ENCODE measurements around the gene ADD3. TPM values are rescaled to one million over a fixed set of nuclear protein-coding genes. Genes with fewer than 3 reads are reported as not detected.
"Not testable (repeated sequence)": the region's sequence is repeated elsewhere in the genome, so short reads cannot be mapped to it uniquely, and the experiment has no call there.

The ADD3 gene
- total RNA-seq, 2 experiments from 2014 or later, result 85.2 to 85.8 TPM

GRCh38 chr10:110105873-110106272 is 98.1 kb downstream of the ADD3 start:
- peaks cover 9% of the 10 kb centered on the region for H3K36me3 Mint-ChIP-seq (ENCODE audit: low read depth)
- H3K4me1 Mint-ChIP-seq (ENCODE audit: low read depth), result peaks cover 74% of the 10 kb centered on the region
- intact Hi-C loops (cut with micrococcal nuclease), result no loop called here
- no peaks in the 10 kb centered on the region for H3K9me3 Mint-ChIP-seq
- no peak overlapping the region for H3K27ac Mint-ChIP-seq
- no peak overlapping the region for H3K4me3 Mint-ChIP-seq
- CTCF ChIA-PET, result interaction anchor here (0.7 to 1.2 kb wide), 3 partner anchors 12 to 223 kb away, joined by 3 to 5 read pairs (median 4); no protein-coding TSS in a partner anchor
- DNase-seq, result no peak
- no peaks in the 10 kb centered on the region for H3K27me3 Mint-ChIP-seq (ENCODE audit: low read depth)

GRCh38 chr10:110107430-110107829 is 99.6 kb downstream of the ADD3 start:
- CTCF ChIA-PET, result interaction anchor here (1.2 to 2.8 kb wide), 3 partner anchors 10 to 223 kb away, joined by 4 to 11 read pairs (median 4); no protein-coding TSS in a partner anchor
- Mint-ChIP-seq H3K27ac (no peak overlapping the region), H3K4me3 (no peak overlapping the region), H3K36me3 (ENCODE audit: low read depth) (peaks cover 9% of the 10 kb centered on the region), H3K27me3 (ENCODE audit: low read depth) (no peaks in the 10 kb centered on the region), H3K4me1 (ENCODE audit: low read depth) (peaks cover 59% of the 10 kb centered on the region), H3K9me3 (no peaks in the 10 kb centered on the region)
- DNase-seq, result no peak
- intact Hi-C loops (cut with micrococcal nuclease), result no loop called here

GRCh38 chr10:110107887-110108286 is 100.1 kb downstream of the ADD3 start:
- intact Hi-C loops (cut with micrococcal nuclease), result no loop called here
- H3K36me3 Mint-ChIP-seq (ENCODE audit: low read depth), result peaks cover 9% of the 10 kb centered on the region
- H3K4me1 Mint-ChIP-seq (ENCODE audit: low read depth), result peaks cover 56% of the 10 kb centered on the region
- no peaks in the 10 kb centered on the region for H3K27me3 Mint-ChIP-seq (ENCODE audit: low read depth)
- no peaks in the 10 kb centered on the region for H3K9me3 Mint-ChIP-seq
- no peak overlapping the region for H3K27ac Mint-ChIP-seq
- CTCF ChIA-PET, result interaction anchor here (0.5 to 2.8 kb wide), 4 partner anchors 10 to 224 kb away, joined by 3 to 11 read pairs (median 4); no protein-coding TSS in a partner anchor
- H3K4me3 Mint-ChIP-seq, result no peak overlapping the region
- DNase-seq, result no peak

GRCh38 chr10:110109511-110109910 is 101.7 kb downstream of the ADD3 start:
- peaks cover 16% of the 10 kb centered on the region for H3K36me3 Mint-ChIP-seq (ENCODE audit: low read depth)
- H3K9me3 Mint-ChIP-seq, result no peaks in the 10 kb centered on the region
- DNase-seq, result no peak
- peaks cover 40% of the 10 kb centered on the region for H3K4me1 Mint-ChIP-seq (ENCODE audit: low read depth)
- H3K27me3 Mint-ChIP-seq (ENCODE audit: low read depth), result no peaks in the 10 kb centered on the region
- intact Hi-C loops (cut with micrococcal nuclease), result no loop called here
- CTCF ChIA-PET, result interaction anchor here (1.1 to 2.8 kb wide), 5 partner anchors 8 to 171 kb away, joined by 3 to 11 read pairs (median 3); no protein-coding TSS in a partner anchor
- no peak overlapping the region for H3K27ac Mint-ChIP-seq
- H3K4me3 Mint-ChIP-seq, result no peak overlapping the region

- Mint-ChIP-seq H3K36me3 (ENCODE audit: low read depth) (peaks cover 19% of the 10 kb centered on the region), H3K4me3 (no peak overlapping the region), H3K4me1 (ENCODE audit: low read depth) (peaks cover 38% of the 10 kb centered on the region), H3K27me3 (ENCODE audit: low read depth) (no peaks in the 10 kb centered on the region), H3K9me3 (no peaks in the 10 kb centered on the region), H3K27ac (peak overlapping the region; percentile 74)
- DNase-seq, result peak; percentile 33
- CTCF ChIA-PET, result interaction anchor here (0.6 to 1.2 kb wide), 4 partner anchors 46 to 226 kb away, joined by 3 read pairs; no protein-coding TSS in a partner anchor
- intact Hi-C loops (cut with micrococcal nuclease), result loop anchor here (1.0 kb wide), 1 partner anchor 9 kb away; no protein-coding TSS in a partner anchor
Measured at GRCh38 chr10:110110338-110110737, 102.6 kb downstream of the ADD3 start.

- no peak for DNase-seq
- Mint-ChIP-seq H3K4me3 (no peak overlapping the region), H3K27me3 (ENCODE audit: low read depth) (no peaks in the 10 kb centered on the region), H3K36me3 (ENCODE audit: low read depth) (peaks cover 25% of the 10 kb centered on the region), H3K27ac (no peak overlapping the region), H3K9me3 (no peaks in the 10 kb centered on the region), H3K4me1 (ENCODE audit: low read depth) (peaks cover 19% of the 10 kb centered on the region)
- CTCF ChIA-PET, result interaction anchor here (0.6 kb wide), 1 partner anchor 35 kb away, joined by 3 read pairs; no protein-coding TSS in a partner anchor
- intact Hi-C loops (cut with micrococcal nuclease), result no loop called here
Measured at GRCh38 chr10:110113670-110114337, 106.0 kb downstream of the ADD3 start.

GRCh38 chr10:110114668-110115067 is 106.9 kb downstream of the ADD3 start:
- Mint-ChIP-seq H3K4me1 (ENCODE audit: low read depth) (peaks cover 17% of the 10 kb centered on the region), H3K36me3 (ENCODE audit: low read depth) (peaks cover 32% of the 10 kb centered on the region)
- DNase-seq; H3K9me3 Mint-ChIP-seq; H3K27ac Mint-ChIP-seq; CTCF ChIA-PET; intact Hi-C loops (cut with micrococcal nuclease); H3K4me3 Mint-ChIP-seq; H3K27me3 Mint-ChIP-seq (ENCODE audit: low read depth): not testable (repeated sequence)

- intact Hi-C loops (cut with micrococcal nuclease), result loop anchor here (2.0 kb wide), 1 partner anchor 15 kb away; no protein-coding TSS in a partner anchor
- DNase-seq, result no peak
- Mint-ChIP-seq H3K27ac (no peak overlapping the region), H3K27me3 (ENCODE audit: low read depth) (no peaks in the 10 kb centered on the region), H3K4me1 (ENCODE audit: low read depth) (peaks cover 8% of the 10 kb centered on the region), H3K9me3 (no peaks in the 10 kb centered on the region), H3K4me3 (no peak overlapping the region), H3K36me3 (ENCODE audit: low read depth) (peaks cover 31% of the 10 kb centered on the region)
- CTCF ChIA-PET, result interaction anchor here (0.6 kb wide), 1 partner anchor 14 kb away, joined by 5 read pairs; no protein-coding TSS in a partner anchor
Measured at GRCh38 chr10:110115784-110116520, 108.2 kb downstream of the ADD3 start.

- intact Hi-C loops (cut with micrococcal nuclease), result no loop called here
- no peak overlapping the region for H3K27ac Mint-ChIP-seq
- no peak overlapping the region for H3K4me3 Mint-ChIP-seq
- H3K4me1 Mint-ChIP-seq (ENCODE audit: low read depth), result peaks cover 8% of the 10 kb centered on the region
- no peaks in the 10 kb centered on the region for H3K27me3 Mint-ChIP-seq (ENCODE audit: low read depth)
- CTCF ChIA-PET, result interaction anchor here (0.7 to 2.3 kb wide), 5 partner anchors 11 to 883 kb away, joined by 3 to 11 read pairs (median 5); no protein-coding TSS in a partner anchor
- H3K36me3 Mint-ChIP-seq (ENCODE audit: low read depth), result peaks cover 34% of the 10 kb centered on the region
- DNase-seq, result no peak
- H3K9me3 Mint-ChIP-seq, result no peaks in the 10 kb centered on the region
Measured at GRCh38 chr10:110118891-110119621, 111.3 kb downstream of the ADD3 start.

- intact Hi-C loops (cut with micrococcal nuclease), result no loop called here
- Mint-ChIP-seq H3K27ac (no peak overlapping the region), H3K4me3 (no peak overlapping the region), H3K36me3 (ENCODE audit: low read depth) (peaks cover 28% of the 10 kb centered on the region), H3K4me1 (ENCODE audit: low read depth) (no peaks in the 10 kb centered on the region), H3K9me3 (no peaks in the 10 kb centered on the region), H3K27me3 (ENCODE audit: low read depth) (no peaks in the 10 kb centered on the region)
- DNase-seq, result no peak
- CTCF ChIA-PET, result no interaction called here
Measured at GRCh38 chr10:110123594-110123993, 115.8 kb downstream of the ADD3 start.

- peaks cover 4% of the 10 kb centered on the region for H3K4me1 Mint-ChIP-seq (ENCODE audit: low read depth)
- H3K9me3 Mint-ChIP-seq, result no peaks in the 10 kb centered on the region
- peaks cover 11% of the 10 kb centered on the region for H3K36me3 Mint-ChIP-seq (ENCODE audit: low read depth)
- no peak overlapping the region for H3K4me3 Mint-ChIP-seq
- H3K27me3 Mint-ChIP-seq (ENCODE audit: low read depth), result no peaks in the 10 kb centered on the region
- DNase-seq, result no peak
- CTCF ChIA-PET, result interaction anchor here (1.8 kb wide), 1 partner anchor 11 kb away, joined by 7 read pairs; no protein-coding TSS in a partner anchor
- no peak overlapping the region for H3K27ac Mint-ChIP-seq
- intact Hi-C loops (cut with micrococcal nuclease), result no loop called here
Measured at GRCh38 chr10:110129490-110129889, 121.7 kb downstream of the ADD3 start.

- Mint-ChIP-seq H3K27me3 (ENCODE audit: low read depth) (no peaks in the 10 kb centered on the region), H3K9me3 (no peaks in the 10 kb centered on the region), H3K4me3 (no peak overlapping the region), H3K36me3 (ENCODE audit: low read depth) (peaks cover 8% of the 10 kb centered on the region), H3K4me1 (ENCODE audit: low read depth) (peaks cover 28% of the 10 kb centered on the region), H3K27ac (no peak overlapping the region)
- CTCF ChIA-PET, result no interaction called here
- no peak for DNase-seq
- intact Hi-C loops (cut with micrococcal nuclease), result loop anchor here (5.0 kb wide), 1 partner anchor 217 kb away; no protein-coding TSS in a partner anchor
Measured at GRCh38 chr10:110134917-110135316, 127.1 kb downstream of the ADD3 start.

Measured in activated naive CD4-positive, alpha-beta T cell treated with anti-CD3 and anti-CD28 coated beads for 36 hours (primary cell).